HepG2 (cell line): ENCODE measurements around the gene THADA. TPM values are rescaled to one million over a fixed set of nuclear protein-coding genes. Genes with fewer than 3 reads are reported as not detected.

Experiments
- ATAC-seq: fragments of 200-7000 bp; cut with Tn5 transposase; 3 replicates; pipeline ENCODE4 v1.9.1; 2020; ENCODE audit warnings: mild to moderate bottlenecking, moderate library complexity
- BruUV-seq: library from RNA; stranded (reverse); fragments of 400-500 nt; replicated peaks from 2 replicates; lab custom pipeline; 2021; lab: Mats Ljungman, UMichigan
- CTCF ChIA-PET: fragments of 300-600 bp; formaldehyde crosslinking; extraction: SDS; loops from one replicate; lab custom pipeline; 2021; ENCODE audit warnings: low total read pairs, inconsistent platforms, low intra/inter-chr PET ratio; lab: Yijun Ruan, JAX
- POLR2A ChIA-PET: fragments of 350-600 bp; sonication (Branson Sonifier 250); formaldehyde crosslinking; loops from one replicate; lab custom pipeline; 2020; ENCODE audit warnings: antibody characterized with exemption, inconsistent platforms; lab: Yijun Ruan, JAX
- DNase-seq: peaks from one replicate; pipeline ENCODE4 v3.0.0-alpha.2; 2015; ENCODE audit warnings: low spot score
- FAIRE-seq: peaks from 3 replicates; lab custom pipeline; 2011; peaks lifted over from hg19 to GRCh38; lab: Jason Lieb, UNC
- H2AFZ ChIP-seq: one replicate; pipeline ENCODE4 v1.6.1; 2011; ENCODE audit warnings: low read length, inconsistent platforms
- H3K27ac ChIP-seq: fragments of 300-600 bp; 3 replicates; pipeline ENCODE4 v1.8.0; 2011; ENCODE audit warnings: mixed run types, mild to moderate bottlenecking, mixed read lengths, low read length, inconsistent platforms; ENCODE audit not compliant: insufficient read depth; ENCODE audit errors: extremely low read length
- H3K27me3 ChIP-seq, 2 experiments: fragments of 200-600 bp in 1 of 2; 2 replicates in 1 of 2; 3 replicates in 1 of 2; pipeline versions ENCODE4 v1.6.0 to v1.8.0; 2011; ENCODE audit warnings: low read length in 2 of 2, mild to moderate bottlenecking in 2 of 2, moderate library complexity in 2 of 2, inconsistent platforms in 1 of 2; ENCODE audit not compliant: insufficient read depth in 2 of 2, control insufficient read depth in 1 of 2
- H3K36me3 ChIP-seq, 2 experiments: fragments of 200-600 bp in 1 of 2; replicated peaks in 1 of 2; 2 replicates in 1 of 2; 3 replicates in 1 of 2; pipeline versions ENCODE4 v1.5.1 to v1.8.0; 2011; ENCODE audit warnings: low read length in 2 of 2, inconsistent platforms in 1 of 2; ENCODE audit not compliant: insufficient read depth in 2 of 2, control insufficient read depth in 1 of 2
- H3K4me1 ChIP-seq: 2 replicates; pipeline ENCODE4 v1.5.1; 2012; ENCODE audit warnings: low read length, inconsistent platforms; ENCODE audit not compliant: insufficient read depth
- H3K4me2 ChIP-seq: 2 replicates; pipeline ENCODE4 v1.6.0; 2011; ENCODE audit warnings: low read depth, low read length, inconsistent platforms
- H3K4me3 ChIP-seq, 3 experiments: fragments of 200-600 bp in 1 of 3; sonication (generic), shearing (Covaris generic) in 1 of 3; replicated peaks in 1 of 3; 2 replicates each; pipeline ENCODE4 v1.5.1; 2011 to 2016; ENCODE audit warnings: low read length in 3 of 3, inconsistent platforms in 2 of 3, low read depth in 2 of 3, mild to moderate bottlenecking in 2 of 3, control low read depth in 1 of 3, mixed read lengths in 1 of 3; ENCODE audit not compliant: insufficient read depth in 1 of 3
- H3K79me2 ChIP-seq: one replicate; pipeline ENCODE4 v1.6.1; 2011; ENCODE audit warnings: low read length, inconsistent platforms; ENCODE audit not compliant: insufficient read depth
- H3K9ac ChIP-seq: 2 replicates; pipeline ENCODE4 v1.6.0; 2011; ENCODE audit warnings: mild to moderate bottlenecking, low read depth, low read length, inconsistent platforms; ENCODE audit not compliant: insufficient read depth
- H3K9me3 ChIP-seq: 2 replicates; pipeline ENCODE4 v1.5.1; 2012; ENCODE audit warnings: mild to moderate bottlenecking, low read length
- H4K20me1 ChIP-seq: 2 replicates; pipeline ENCODE4 v1.6.0; 2011; ENCODE audit warnings: inconsistent platforms, mild to moderate bottlenecking, low read length, moderate library complexity; ENCODE audit not compliant: insufficient read depth
- ARID2 ChIP-seq: sonication (generic); formaldehyde crosslinking; IDR thresholded peaks from 2 replicates; pipeline ENCODE4 v1.8.1; 2022; ENCODE audit warnings: mild to moderate bottlenecking, missing genetic modification reagents, borderline replicate concordance
- ARNT2 ChIP-seq: sonication (generic); formaldehyde crosslinking; IDR thresholded peaks from 2 replicates; pipeline ENCODE4 v1.8.0; 2022; ENCODE audit warnings: mild to moderate bottlenecking, low read depth, missing genetic modification reagents, moderate library complexity
- CBX1 ChIP-seq: IDR thresholded peaks from one replicate; pipeline ENCODE4 v1.6.1; 2016; ENCODE audit warnings: antibody characterized with exemption, low read depth
- PAWR ChIP-seq: sonication (generic); formaldehyde crosslinking; IDR thresholded peaks from 2 replicates; pipeline ENCODE4 v1.4.0; 2020; ENCODE audit warnings: missing genetic modification reagents, mild to moderate bottlenecking, borderline replicate concordance
- PHF20 ChIP-seq: sonication (generic); formaldehyde crosslinking; IDR thresholded peaks from 2 replicates; pipeline ENCODE4 v1.5.0; 2020; ENCODE audit warnings: mild to moderate bottlenecking, missing genetic modification reagents
- SPEN ChIP-seq: sonication (generic); formaldehyde crosslinking; IDR thresholded peaks from 2 replicates; pipeline ENCODE4 v1.5.1; 2020; ENCODE audit warnings: low read depth, mild to moderate bottlenecking, missing genetic modification reagents
- THYN1 ChIP-seq: sonication (generic); formaldehyde crosslinking; IDR thresholded peaks from 2 replicates; pipeline ENCODE4 v1.8.1; 2023; ENCODE audit warnings: low read depth, mild to moderate bottlenecking, moderate library complexity, missing genetic modification reagents, borderline replicate concordance
- ZNF496 ChIP-seq: sonication (generic); formaldehyde crosslinking; IDR thresholded peaks from 2 replicates; pipeline ENCODE4 v1.8.1; 2023; ENCODE audit warnings: mild to moderate bottlenecking, moderate library complexity, missing genetic modification reagents; ENCODE audit not compliant: insufficient replicate concordance
- ZNF790 ChIP-seq: sonication (generic); formaldehyde crosslinking; IDR thresholded peaks from 2 replicates; pipeline ENCODE4 v1.8.0; 2022; ENCODE audit warnings: missing genetic modification reagents, mild to moderate bottlenecking, borderline replicate concordance
- WGBS: methylation state at CpG from one replicate; pipeline ENCODE4 v1.1.6; 2017; ENCODE audit warnings: low lambda C conversion rate; 5-methylcytosine and 5-hydroxymethylcytosine counted together
- in situ Hi-C: cut with HindIII; loops from 2 replicates; pipeline ENCODE4 v1.10.0; 2017; ENCODE audit warnings: low pct_unique_long_range_greater_than_20kb; ENCODE audit not compliant: extremely low pct_ligation_motif_present
- intact Hi-C: fragments of 100-400 bp; cut with micrococcal nuclease; formaldehyde crosslinking; loops from one replicate; pipeline ENCODE4 v1.10.0; 2022; ENCODE audit not compliant: unreplicated experiment
- polyA plus RNA-seq, 8 experiments: library from polyadenylated mRNA; depleted of rRNA in 3 of 8; stranded (reverse) in 7 of 8; unstranded in 1 of 8; fragments of >200 nt; fragmentation: Illumina TruSeq in 4 of 8; extraction: Trizol in 4 of 8; gene quantifications; 2 replicates each; pipeline versions ENCODE4 v1.2.1 to v1.2.3, GENCODE V29; 2011 to 2016; ENCODE audit warnings: low read depth in 4 of 8, missing spikeins in 1 of 8, mixed read lengths in 1 of 8; ENCODE audit not compliant: insufficient read depth in 1 of 8
- total RNA-seq, 5 experiments: library from RNA; depleted of rRNA; stranded (reverse); fragments of >200 nt; fragmentation: Illumina TruSeq; extraction: Trizol; gene quantifications; 2 replicates each; pipeline ENCODE4 v1.2.3, GENCODE V29; 2016; ENCODE audit warnings: low read depth in 1 of 5
- TF ChIP-seq, protein P1 (sequence below): IDR thresholded peaks from 2 replicates; pipeline ENCODE4 v1.6.1; 2016; ENCODE audit warnings: missing compliant biosample characterization, missing genetic modification reagents, borderline replicate concordance
- TF ChIP-seq, protein P2 (sequence below): sonication (generic); formaldehyde crosslinking; IDR thresholded peaks from 2 replicates; pipeline ENCODE4 v1.5.1; 2020; ENCODE audit warnings: mild to moderate bottlenecking, moderate library complexity, missing genetic modification reagents
- TF ChIP-seq, protein P3 (sequence below): sonication (generic); formaldehyde crosslinking; IDR thresholded peaks from 2 replicates; pipeline ENCODE4 v1.8.0; 2022; ENCODE audit warnings: mild to moderate bottlenecking, missing genetic modification reagents, borderline replicate concordance
- TF ChIP-seq, protein P4 (sequence below): sonication (generic); formaldehyde crosslinking; IDR thresholded peaks from 2 replicates; pipeline ENCODE4 v1.8.1; 2022; ENCODE audit warnings: mild to moderate bottlenecking, missing genetic modification reagents

THADA gene
- total and polyA plus RNA-seq, 2 of the 13 experiments (the other 11 are each of a cell fraction or from before 2014, with no cell fraction given): 12.7 to 21.7 TPM

DNA sequence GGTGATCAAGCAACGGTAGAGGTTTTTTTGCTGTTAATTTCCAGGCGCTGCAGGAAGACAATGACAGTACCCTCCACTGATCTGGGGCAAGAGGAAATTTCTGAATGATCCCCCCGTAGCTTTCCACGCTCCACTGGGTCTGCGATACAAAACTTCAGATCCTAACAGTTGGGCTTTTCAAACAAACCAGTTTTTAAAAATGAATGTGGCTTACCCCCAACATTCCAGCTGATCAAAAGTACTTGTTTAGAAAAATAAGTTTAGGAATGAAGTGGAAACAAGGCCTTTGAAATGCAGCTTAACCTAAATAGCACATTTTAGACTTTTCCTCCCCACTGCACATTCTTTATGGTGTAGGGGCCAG lies 375.1 kb downstream of the THADA start:
- Histone ChIP-seq H3K79me2 (peaks cover 50% of the 10 kb centered on the region), H3K4me3 (peak overlapping the region; percentile 80 to 97 (median 89)), H3K27me3 (no peaks in the 10 kb centered on the region; a peak in 1 of 5 replicates), H3K27ac (peak overlapping the region; percentile 89), H2AFZ (no peak overlapping the region), H3K9ac (peak overlapping the region; percentile 80), H3K4me2 (peak overlapping the region; percentile 99), H3K4me1 (peaks cover 53% of the 10 kb centered on the region), H3K9me3 (no peaks in the 10 kb centered on the region), H3K36me3 (peaks cover 3 to 10% of the 10 kb centered on the region in 2 experiments; a peak in 4 of 5 replicates), H4K20me1 (peaks cover 35% of the 10 kb centered on the region)
- DNase-seq (no peak), FAIRE-seq (no peak), ATAC-seq (no peak)
- ChIA-PET CTCF (no interaction called here), POLR2A (interaction anchor here (1.0 to 13.7 kb wide), 23 partner anchors 11 to 292 kb away, joined by 3 to 324 read pairs (median 12); no protein-coding TSS in a partner anchor)
- intact Hi-C loops: loop anchor here (1.0 to 2.0 kb wide), 2 partner anchors 52 to 242 kb away; no protein-coding TSS in a partner anchor
- in situ Hi-C loops: loop anchor here (10.0 kb wide), 1 partner anchor 56 kb away; no protein-coding TSS in a partner anchor
- BruUV-seq: no TSS peak
- 4% methylated on average over 5 of the region's 5 CpGs for WGBS
- TF ChIP-seq, protein P1, sequence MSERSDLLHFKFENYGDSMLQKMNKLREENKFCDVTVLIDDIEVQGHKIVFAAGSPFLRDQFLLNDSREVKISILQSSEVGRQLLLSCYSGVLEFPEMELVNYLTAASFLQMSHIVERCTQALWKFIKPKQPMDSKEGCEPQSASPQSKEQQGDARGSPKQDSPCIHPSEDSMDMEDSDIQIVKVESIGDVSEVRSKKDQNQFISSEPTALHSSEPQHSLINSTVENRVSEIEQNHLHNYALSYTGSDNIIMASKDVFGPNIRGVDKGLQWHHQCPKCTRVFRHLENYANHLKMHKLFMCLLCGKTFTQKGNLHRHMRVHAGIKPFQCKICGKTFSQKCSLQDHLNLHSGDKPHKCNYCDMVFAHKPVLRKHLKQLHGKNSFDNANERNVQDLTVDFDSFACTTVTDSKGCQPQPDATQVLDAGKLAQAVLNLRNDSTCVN: no peak
- no peak for TF ChIP-seq SPEN (CRISPR knock-in tag)
- 0 out of 2 replicates have a peak, but pooled peaks have one; percentile 24 for TF ChIP-seq THYN1
- TF ChIP-seq, protein P2, sequence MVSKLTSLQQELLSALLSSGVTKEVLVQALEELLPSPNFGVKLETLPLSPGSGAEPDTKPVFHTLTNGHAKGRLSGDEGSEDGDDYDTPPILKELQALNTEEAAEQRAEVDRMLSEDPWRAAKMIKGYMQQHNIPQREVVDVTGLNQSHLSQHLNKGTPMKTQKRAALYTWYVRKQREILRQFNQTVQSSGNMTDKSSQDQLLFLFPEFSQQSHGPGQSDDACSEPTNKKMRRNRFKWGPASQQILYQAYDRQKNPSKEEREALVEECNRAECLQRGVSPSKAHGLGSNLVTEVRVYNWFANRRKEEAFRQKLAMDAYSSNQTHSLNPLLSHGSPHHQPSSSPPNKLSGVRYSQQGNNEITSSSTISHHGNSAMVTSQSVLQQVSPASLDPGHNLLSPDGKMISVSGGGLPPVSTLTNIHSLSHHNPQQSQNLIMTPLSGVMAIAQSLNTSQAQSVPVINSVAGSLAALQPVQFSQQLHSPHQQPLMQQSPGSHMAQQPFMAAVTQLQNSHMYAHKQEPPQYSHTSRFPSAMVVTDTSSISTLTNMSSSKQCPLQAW (CRISPR knock-in tag): 0 out of 2 replicates have a peak, but pooled peaks have one; percentile 2
- 0 out of 2 replicates have a peak, but pooled peaks have one; percentile 85 for TF ChIP-seq ARID2 (CRISPR knock-in tag)
- peak; percentile 12 for TF ChIP-seq CBX1
- 0 out of 2 replicates have a peak, but pooled peaks have one; percentile 5 for TF ChIP-seq PHF20 (CRISPR knock-in tag)
- no peak for TF ChIP-seq ARNT2
- TF ChIP-seq ZNF790 (CRISPR knock-in tag): no peak
- no peak for TF ChIP-seq ZNF496 (CRISPR knock-in tag)
- TF ChIP-seq, protein P3, sequence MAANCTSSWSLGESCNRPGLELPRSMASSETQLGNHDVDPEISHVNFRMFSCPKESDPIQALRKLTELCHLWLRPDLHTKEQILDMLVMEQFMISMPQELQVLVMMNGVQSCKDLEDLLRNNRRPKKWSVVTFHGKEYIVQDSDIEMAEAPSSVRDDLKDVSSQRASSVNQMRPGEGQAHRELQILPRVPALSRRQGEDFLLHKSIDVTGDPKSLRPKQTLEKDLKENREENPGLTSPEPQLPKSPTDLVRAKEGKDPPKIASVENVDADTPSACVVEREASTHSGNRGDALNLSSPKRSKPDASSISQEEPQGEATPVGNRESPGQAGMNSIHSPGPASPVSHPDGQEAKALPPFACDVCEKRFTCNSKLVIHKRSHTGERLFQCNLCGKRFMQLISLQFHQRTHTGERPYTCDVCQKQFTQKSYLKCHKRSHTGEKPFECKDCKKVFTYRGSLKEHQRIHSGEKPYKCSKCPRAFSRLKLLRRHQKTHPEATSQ: 0 out of 2 replicates have a peak, but pooled peaks have one; percentile 62
- TF ChIP-seq PAWR: no peak
- TF ChIP-seq, protein P4, sequence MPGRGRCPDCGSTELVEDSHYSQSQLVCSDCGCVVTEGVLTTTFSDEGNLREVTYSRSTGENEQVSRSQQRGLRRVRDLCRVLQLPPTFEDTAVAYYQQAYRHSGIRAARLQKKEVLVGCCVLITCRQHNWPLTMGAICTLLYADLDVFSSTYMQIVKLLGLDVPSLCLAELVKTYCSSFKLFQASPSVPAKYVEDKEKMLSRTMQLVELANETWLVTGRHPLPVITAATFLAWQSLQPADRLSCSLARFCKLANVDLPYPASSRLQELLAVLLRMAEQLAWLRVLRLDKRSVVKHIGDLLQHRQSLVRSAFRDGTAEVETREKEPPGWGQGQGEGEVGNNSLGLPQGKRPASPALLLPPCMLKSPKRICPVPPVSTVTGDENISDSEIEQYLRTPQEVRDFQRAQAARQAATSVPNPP (CRISPR knock-in tag): 0 out of 2 replicates have a peak, but pooled peaks have one; percentile 44
